HG03045 (cell line): ENCODE data around the gene SCIMP.
"Not testable (repeated sequence)": the region's sequence is repeated elsewhere in the genome, so short reads cannot be mapped to it uniquely, and the experiment has no call there.

Experiments used
- ATAC-seq: cut with Tn5 transposase; IDR thresholded peaks from one replicate; pipeline ENCODE4 v1.9.1; 2021; ENCODE audit warnings: mild to moderate bottlenecking, moderate library complexity; ENCODE audit not compliant: unreplicated experiment

The SCIMP gene

GRCh38 chr17:5191541-5192417 lies 42.9 kb downstream of the SCIMP start, which contains the start of gene ZNF594:
Gene ZNF594 (minus strand): TSS chr17:5191868. CDS start chr17:5184256, 7,612 bp downstream.
- ATAC-seq, result peak; percentile 98

DNA sequence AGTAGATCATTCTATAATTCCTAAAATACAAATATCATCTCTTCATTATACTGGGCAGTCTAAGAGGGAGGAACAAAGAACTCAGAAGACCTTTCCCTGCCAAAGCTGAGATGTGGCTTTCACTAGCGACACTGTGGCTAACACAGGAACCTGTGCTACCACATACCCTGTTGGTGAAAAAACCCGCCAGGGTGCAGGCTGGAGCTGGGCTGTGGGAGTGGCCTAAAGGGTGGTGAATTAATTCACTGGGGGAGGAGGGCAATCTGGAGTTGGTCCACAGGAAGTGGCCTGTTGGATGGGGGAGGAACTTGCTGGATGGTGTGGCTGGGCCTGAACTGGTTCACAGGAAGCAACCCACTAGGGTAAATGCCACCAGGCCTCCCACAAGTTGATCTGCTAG lies 50.4 kb downstream of the SCIMP start:
- no peak for ATAC-seq

DNA sequence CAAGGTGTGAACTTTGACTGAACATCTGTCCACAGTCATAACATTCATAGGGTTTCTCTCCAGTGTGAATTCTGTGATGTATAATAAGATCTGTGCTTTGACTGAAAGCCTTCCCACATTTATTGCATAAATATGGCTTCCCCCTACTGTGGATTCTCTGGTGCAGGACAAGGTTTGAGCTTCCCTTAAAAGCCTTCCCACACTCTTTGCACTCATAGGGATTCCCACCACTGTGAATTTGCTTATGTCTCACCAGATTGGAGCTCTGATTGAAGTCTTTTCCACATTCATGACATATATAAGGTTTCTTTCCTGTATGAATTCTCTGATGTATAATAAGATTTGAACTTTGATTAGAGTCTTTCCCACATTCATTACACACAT lies 51.3 kb downstream of the SCIMP start:
- no peak for ATAC-seq

DNA sequence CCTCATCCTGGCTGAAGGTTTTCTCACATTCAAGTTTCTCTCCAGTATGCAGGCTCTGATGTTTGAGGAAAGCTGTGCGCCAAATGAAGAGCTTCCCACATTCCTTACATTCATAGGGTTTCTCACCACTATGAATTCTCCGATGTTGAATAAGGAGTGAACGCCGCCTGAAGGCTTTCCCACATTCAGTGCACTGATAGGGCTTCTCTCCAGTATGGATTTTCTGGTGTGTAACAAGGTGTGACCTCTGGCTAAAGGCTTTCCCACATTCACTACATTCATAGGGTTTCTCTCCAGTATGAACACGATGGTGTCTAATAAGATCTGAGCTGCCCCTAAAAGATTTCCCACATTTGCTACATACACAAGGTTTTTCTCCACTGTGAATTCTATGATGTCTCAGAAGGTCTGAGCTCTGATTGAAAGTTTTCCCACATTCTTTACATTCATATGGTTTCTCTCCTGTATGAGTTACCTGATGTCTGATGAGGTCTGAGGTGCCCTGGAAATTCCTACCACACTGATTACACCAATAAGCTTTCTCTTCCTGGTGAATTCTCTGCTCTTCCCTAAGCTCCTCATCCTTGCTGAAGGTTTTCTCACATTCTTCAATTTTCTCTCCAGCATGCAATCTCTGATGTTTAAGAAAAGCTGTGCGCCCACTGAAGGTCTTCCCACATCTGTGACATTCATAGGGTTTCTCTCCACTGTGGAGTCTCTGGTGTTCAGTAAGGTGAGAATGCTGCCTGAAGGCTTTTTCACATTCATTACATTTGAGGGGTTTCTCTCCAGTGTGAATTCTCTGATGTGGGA lies 51.9 kb downstream of the SCIMP start:
- ATAC-seq, result no peak

- ATAC-seq, result no peak
Observed at GRCh38 chr17:5181509-5182305, 53.0 kb downstream of the SCIMP start.

GRCh38 chr17:5179003-5179402 lies 55.7 kb downstream of the SCIMP start:
- ATAC-seq, result no peak

GRCh38 chr17:5175027-5175426 lies 59.6 kb downstream of the SCIMP start:
- ATAC-seq, result not testable (repeated sequence)

DNA sequence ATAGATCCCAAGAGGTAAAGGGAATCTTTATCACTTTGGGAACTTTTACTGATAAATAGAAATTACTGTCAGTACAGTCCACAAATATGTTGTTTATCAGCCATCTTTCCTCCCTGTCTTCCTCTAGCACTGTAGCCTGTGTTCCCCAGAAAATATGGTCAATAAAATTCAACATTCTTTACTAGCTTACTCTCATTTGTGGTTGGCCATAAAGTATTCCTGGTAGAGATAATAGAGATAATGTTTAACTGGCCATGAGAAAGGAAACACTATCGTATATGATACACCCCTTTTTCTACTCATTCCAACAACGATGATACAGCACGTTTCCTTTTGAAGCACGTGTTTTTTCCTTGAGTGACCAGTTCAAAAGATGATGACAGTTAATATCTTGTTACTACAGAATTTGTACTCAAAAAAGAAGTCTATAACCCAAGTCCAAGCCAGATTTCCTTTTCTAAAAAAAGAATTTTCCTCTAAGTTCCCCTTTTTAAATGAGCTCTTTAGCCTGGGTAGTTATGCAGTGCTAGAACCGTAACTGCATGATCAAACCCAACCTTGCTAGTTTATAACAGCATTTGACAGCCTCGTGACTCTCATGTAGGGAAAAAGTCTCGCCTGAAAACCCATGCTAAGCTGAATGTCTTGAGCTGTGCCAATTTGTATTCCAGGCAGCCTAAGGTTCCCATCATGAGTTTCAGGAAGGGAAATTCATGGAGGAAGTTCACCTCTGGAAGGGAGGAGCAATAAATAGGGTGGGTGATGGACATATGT lies 68.7 kb downstream of the SCIMP start:
- not testable (repeated sequence) for ATAC-seq

- no peak for ATAC-seq
Observed at GRCh38 chr17:5164436-5164835, 70.2 kb downstream of the SCIMP start.

DNA sequence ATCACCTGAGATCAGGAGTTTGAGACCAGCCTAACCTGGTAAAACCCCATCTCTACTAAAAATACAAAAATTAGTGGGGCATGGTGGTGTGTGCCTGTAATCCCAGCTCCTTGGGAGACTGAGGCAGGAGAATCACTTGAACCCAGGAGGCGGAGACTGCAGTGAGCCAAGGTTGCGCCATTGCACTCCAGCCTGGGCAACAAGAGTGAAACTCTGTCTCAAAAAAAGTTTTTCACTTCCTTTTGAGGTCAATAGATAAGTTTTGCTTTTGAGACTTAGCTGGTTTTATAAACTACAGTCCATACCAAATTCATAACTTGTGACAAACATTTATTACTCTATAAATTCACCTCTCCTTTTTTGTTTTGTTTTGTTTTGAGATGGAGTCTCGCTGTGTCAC lies 72.9 kb downstream of the SCIMP start:
- not testable (repeated sequence) for ATAC-seq

DNA sequence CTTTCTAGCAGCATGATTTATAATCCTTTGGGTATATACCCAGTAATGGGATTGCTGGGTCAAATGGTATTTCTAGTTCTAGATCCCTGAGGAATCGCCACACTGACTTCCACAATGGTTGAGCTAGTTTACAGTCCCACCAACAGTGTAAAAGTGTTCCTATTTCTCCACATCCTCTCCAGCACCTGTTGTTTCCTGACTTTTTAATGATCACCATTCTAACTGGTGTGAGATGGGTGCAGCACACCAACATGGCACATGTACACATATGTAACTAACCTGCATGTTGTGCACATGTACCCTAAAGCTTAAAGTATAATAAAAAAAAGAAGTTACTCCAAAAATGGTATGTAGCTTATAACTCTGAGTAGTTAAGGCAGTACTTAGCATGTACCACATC lies 74.0 kb downstream of the SCIMP start:
- not testable (repeated sequence) for ATAC-seq
